Measurements from ENCODE around the gene SH3RF2. TPM values are rescaled to one million over a fixed set of nuclear protein-coding genes. Genes with fewer than 3 reads are reported as not detected.
"Not testable (repeated sequence)": the region's sequence is repeated elsewhere in the genome, so short reads cannot be mapped to it uniquely, and the experiment has no call there.

SH3RF2 gene, protein sequence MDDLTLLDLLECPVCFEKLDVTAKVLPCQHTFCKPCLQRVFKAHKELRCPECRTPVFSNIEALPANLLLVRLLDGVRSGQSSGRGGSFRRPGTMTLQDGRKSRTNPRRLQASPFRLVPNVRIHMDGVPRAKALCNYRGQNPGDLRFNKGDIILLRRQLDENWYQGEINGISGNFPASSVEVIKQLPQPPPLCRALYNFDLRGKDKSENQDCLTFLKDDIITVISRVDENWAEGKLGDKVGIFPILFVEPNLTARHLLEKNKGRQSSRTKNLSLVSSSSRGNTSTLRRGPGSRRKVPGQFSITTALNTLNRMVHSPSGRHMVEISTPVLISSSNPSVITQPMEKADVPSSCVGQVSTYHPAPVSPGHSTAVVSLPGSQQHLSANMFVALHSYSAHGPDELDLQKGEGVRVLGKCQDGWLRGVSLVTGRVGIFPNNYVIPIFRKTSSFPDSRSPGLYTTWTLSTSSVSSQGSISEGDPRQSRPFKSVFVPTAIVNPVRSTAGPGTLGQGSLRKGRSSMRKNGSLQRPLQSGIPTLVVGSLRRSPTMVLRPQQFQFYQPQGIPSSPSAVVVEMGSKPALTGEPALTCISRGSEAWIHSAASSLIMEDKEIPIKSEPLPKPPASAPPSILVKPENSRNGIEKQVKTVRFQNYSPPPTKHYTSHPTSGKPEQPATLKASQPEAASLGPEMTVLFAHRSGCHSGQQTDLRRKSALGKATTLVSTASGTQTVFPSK
- polyA plus RNA-seq: not detected

- Mint-ChIP-seq H3K27ac (peak within 1 kb of the TSS in 2 of 6 donors; percentile 70 to 76), H3K4me3 (peak within 1 kb of the TSS in 1 of 5 donors; percentile 83), H3K9me3 (peaks cover 0 to 6% (median 0%) of the 10 kb centered on the region in 6 donors), H3K36me3 (no peaks in the 10 kb centered on the region), H3K27me3 (ENCODE audit: low read depth in 3 of 3) (peaks cover 0 to 3% (median 3%) of the 10 kb centered on the region in 3 donors), H3K4me1 (no peaks in the 10 kb centered on the region)
- peak in 1 of 3 donors; percentile 29 for DNase-seq
Measured at GRCh38 chr5:145936401-145937131, at the start of gene SH3RF2. Gene SH3RF2 (plus strand): TSS chr5:145936578. CDS start chr5:145937929, 1,351 bp downstream.

GRCh38 chr5:145887217-145887616 is 49.2 kb upstream of the SH3RF2 start:
- DNase-seq: no peak
- Mint-ChIP-seq H3K9me3 (peaks cover 0 to 15% (median 5%) of the 10 kb centered on the region in 6 donors), H3K27ac (no peak overlapping the region), H3K36me3 (peaks cover 0 to 4% (median 4%) of the 10 kb centered on the region in 3 donors), H3K4me1 (no peaks in the 10 kb centered on the region), H3K4me3 (no peak overlapping the region), H3K27me3 (ENCODE audit: low read depth in 3 of 3) (peaks cover 0 to 1% (median under 1%) of the 10 kb centered on the region in 3 donors)

DNA sequence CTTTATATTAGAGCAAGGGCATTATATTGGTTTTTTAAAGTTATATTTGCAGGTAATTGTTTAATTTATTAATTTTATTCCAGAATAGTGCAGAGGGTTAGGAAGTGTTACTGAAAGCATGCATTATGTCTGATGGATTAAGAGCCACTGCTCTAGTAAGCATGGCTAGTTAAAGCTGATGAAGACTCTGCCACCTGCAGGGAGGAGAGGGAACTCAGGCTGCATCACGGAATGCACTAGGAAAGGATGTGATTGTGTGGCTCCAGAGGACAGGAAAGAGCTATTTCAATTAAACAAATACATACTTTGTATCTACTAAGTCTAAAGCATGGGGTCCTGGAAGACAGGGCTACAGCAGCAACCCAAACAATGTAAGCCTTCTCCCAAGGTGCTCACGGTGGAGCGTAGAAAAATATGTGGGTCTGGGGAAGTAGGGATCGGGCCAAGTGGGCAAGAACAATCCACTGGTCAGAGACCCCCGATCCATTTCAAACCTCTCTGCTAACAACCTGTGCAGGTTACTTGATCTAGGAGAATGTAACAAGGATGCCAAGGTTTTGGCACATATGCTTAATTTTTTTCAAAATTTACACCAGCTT is 48.3 kb upstream of the SH3RF2 start:
- Mint-ChIP-seq H3K27me3 (ENCODE audit: low read depth in 3 of 3) (no peaks in the 10 kb centered on the region), H3K36me3 (peaks cover 0 to 4% (median 4%) of the 10 kb centered on the region in 3 donors), H3K27ac (no peak overlapping the region), H3K4me3 (no peak overlapping the region), H3K4me1 (no peaks in the 10 kb centered on the region), H3K9me3 (peaks cover 0 to 15% (median 4%) of the 10 kb centered on the region in 6 donors)
- no peak for DNase-seq

GRCh38 chr5:145889611-145890010 is 46.8 kb upstream of the SH3RF2 start:
- Mint-ChIP-seq H3K9me3 (peaks cover 3 to 15% (median 5%) of the 10 kb centered on the region in 6 donors), H3K4me3 (no peak overlapping the region), H3K4me1 (no peaks in the 10 kb centered on the region), H3K27ac (no peak overlapping the region), H3K36me3 (peaks cover 0 to 4% (median 4%) of the 10 kb centered on the region in 3 donors), H3K27me3 (ENCODE audit: low read depth in 3 of 3) (no peaks in the 10 kb centered on the region)
- no peak for DNase-seq

DNA sequence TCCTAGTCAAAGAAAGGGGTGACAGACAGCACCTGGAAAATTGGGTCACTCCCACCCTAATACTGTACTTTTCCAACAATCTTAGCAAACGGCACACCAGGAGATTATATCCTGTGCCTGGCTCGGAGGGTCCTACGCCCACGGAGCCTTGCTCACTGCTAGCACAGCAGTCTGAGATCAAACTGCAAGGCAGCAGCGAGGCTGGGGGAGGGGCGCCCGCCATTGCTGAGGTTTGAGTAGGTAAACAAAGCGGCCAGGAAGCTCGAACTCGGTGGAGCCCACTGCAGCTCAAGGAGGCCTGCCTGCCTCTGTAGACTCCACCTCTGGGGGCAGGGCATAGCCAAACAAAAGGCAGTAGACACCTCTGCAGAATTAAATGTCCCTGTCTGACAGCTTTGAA is 45.0 kb upstream of the SH3RF2 start:
- H3K36me3 Mint-ChIP-seq; H3K27ac Mint-ChIP-seq; DNase-seq; H3K4me1 Mint-ChIP-seq; H3K27me3 Mint-ChIP-seq (ENCODE audit: low read depth in 3 of 3); H3K4me3 Mint-ChIP-seq: not testable (repeated sequence)
- peaks cover 3 to 20% (median 9%) of the 10 kb centered on the region in 6 donors for H3K9me3 Mint-ChIP-seq

DNA sequence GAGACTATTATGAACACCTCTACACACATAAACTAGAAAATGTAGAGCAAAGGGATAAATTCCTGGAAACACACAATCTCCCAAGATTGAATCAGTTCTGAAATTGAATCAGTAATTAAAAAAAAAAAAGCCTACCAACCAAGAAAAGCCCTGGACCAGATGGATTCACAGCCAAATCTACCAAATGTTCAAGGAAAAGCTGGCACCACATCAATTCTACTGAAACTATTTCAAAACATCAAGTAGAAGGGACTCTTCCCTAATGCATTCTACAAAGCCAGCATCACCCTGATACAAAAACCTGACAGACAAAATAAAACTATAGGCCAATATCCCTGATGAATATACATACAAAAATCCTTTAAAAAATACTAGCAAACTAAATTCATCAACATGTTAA is 38.2 kb upstream of the SH3RF2 start:
- peaks cover 0 to 9% (median 5%) of the 10 kb centered on the region in 6 donors for H3K9me3 Mint-ChIP-seq
- H3K4me1 Mint-ChIP-seq: no peaks in the 10 kb centered on the region
- no peak overlapping the region for H3K27ac Mint-ChIP-seq
- peaks cover 0 to 2% (median 2%) of the 10 kb centered on the region in 3 donors for H3K27me3 Mint-ChIP-seq (ENCODE audit: low read depth in 3 of 3)
- no peak for DNase-seq
- no peak overlapping the region for H3K4me3 Mint-ChIP-seq
- H3K36me3 Mint-ChIP-seq: no peaks in the 10 kb centered on the region

DNA sequence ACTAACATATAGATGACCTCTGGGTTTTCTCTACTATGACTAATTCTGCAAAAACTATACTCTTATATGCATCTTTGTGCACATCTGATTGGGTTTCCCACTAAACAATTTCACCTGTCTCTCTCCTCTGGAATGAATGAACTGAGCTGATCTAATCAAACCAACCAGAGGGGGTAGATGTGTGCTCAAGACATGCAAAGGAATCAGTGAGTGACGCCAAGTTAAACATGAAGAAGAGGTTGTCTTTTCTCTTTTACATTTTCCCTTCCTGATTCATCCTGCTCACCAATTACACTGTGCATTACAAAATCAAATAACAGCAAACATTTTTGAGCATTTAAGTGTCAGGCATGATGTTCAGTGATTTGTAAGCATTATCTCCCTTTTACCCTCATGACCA is 34.0 kb upstream of the SH3RF2 start:
- Mint-ChIP-seq H3K4me3 (no peak overlapping the region), H3K36me3 (no peaks in the 10 kb centered on the region), H3K27ac (no peak overlapping the region), H3K4me1 (no peaks in the 10 kb centered on the region), H3K9me3 (peaks cover 0 to 4% (median 0%) of the 10 kb centered on the region in 6 donors), H3K27me3 (ENCODE audit: low read depth in 3 of 3) (peaks cover 0 to 2% (median 2%) of the 10 kb centered on the region in 3 donors)
- DNase-seq: no peak

DNA sequence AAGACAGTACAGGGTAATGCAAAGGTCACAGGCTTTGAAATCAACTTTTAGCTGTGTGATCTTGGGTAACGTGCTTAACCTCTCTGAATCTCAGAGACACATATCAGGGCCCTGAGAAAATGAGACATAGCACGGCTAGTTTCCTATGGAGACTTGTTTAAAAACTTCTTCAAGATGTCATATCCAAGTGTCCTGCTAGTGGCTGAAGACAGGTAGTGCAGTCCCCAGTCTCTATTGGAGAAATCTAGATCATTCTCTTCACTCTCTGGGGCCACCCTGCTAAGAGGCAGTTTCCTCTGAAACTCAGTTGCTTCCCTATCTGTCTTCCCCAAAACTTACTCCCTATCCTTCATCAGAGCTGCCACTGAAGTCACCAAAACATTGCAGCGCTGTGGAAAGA is 33.3 kb upstream of the SH3RF2 start:
- no peak for DNase-seq
- Mint-ChIP-seq H3K27ac (no peak overlapping the region), H3K36me3 (no peaks in the 10 kb centered on the region), H3K27me3 (ENCODE audit: low read depth in 3 of 3) (peaks cover 0 to 2% (median 2%) of the 10 kb centered on the region in 3 donors), H3K4me3 (no peak overlapping the region), H3K4me1 (no peaks in the 10 kb centered on the region), H3K9me3 (peaks cover 0 to 4% (median 0%) of the 10 kb centered on the region in 6 donors)

DNA sequence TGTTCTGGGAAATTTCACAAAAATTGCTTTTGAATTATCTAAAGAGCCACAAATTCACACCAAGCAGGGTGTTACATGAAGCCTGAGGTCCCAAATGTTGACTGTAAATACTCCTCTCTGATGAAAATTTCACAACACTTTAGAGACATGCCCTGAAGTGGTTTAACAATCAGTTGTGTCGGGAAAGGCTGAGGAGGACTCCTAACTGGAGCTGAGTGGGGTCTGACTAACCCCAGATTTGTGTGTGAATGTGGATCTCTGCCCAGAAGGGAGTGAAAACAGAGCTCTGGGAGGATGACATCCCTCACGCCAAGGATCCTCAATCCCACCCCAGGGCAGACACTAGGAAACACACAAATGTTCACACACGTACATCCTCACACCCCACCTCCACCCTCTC is 32.5 kb upstream of the SH3RF2 start:
- Mint-ChIP-seq H3K27ac (no peak overlapping the region), H3K4me3 (no peak overlapping the region), H3K9me3 (peaks cover 0 to 3% (median 0%) of the 10 kb centered on the region in 6 donors), H3K4me1 (no peaks in the 10 kb centered on the region), H3K27me3 (ENCODE audit: low read depth in 3 of 3) (peaks cover 0 to 2% (median 2%) of the 10 kb centered on the region in 3 donors), H3K36me3 (no peaks in the 10 kb centered on the region)
- no peak for DNase-seq

GRCh38 chr5:145904743-145905142 is 31.6 kb upstream of the SH3RF2 start:
- Mint-ChIP-seq H3K4me1 (no peaks in the 10 kb centered on the region), H3K9me3 (no peaks in the 10 kb centered on the region), H3K36me3 (no peaks in the 10 kb centered on the region), H3K27me3 (ENCODE audit: low read depth in 3 of 3) (peaks cover 0 to 2% (median 2%) of the 10 kb centered on the region in 3 donors), H3K4me3 (no peak overlapping the region), H3K27ac (no peak overlapping the region)
- DNase-seq: no peak

DNA sequence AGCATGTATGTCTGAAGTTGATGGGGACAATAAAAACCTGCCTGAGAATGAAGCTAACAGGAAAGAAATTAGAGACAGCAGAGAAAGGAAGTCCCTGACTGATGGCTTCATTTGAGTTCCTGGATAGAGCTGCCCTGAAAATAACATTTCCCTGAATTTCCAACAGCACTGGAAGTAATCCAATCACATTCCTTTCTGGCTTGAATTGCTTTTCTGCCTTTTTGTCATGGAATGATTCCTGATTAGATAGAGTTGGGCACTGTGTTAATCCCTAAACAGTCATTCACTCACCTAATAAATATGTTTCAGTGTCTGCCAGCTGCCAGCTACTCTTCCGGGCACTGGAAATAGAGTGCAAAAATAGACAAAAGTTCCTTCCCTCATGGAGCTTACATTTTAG is 30.0 kb upstream of the SH3RF2 start:
- H3K9me3 Mint-ChIP-seq: no peaks in the 10 kb centered on the region
- no peaks in the 10 kb centered on the region for H3K36me3 Mint-ChIP-seq
- H3K27ac Mint-ChIP-seq: no peak overlapping the region

GRCh38 chr5:145908206-145908960 is 28.0 kb upstream of the SH3RF2 start:
- H3K9me3 Mint-ChIP-seq: no peaks in the 10 kb centered on the region
- DNase-seq: no peak
- no peak overlapping the region for H3K27ac Mint-ChIP-seq
- H3K4me3 Mint-ChIP-seq: no peak overlapping the region
- H3K4me1 Mint-ChIP-seq: no peaks in the 10 kb centered on the region
- H3K36me3 Mint-ChIP-seq: no peaks in the 10 kb centered on the region
- H3K27me3 Mint-ChIP-seq (ENCODE audit: low read depth in 3 of 3): no peaks in the 10 kb centered on the region

More for the DNA sequence above, 30.0 kb upstream of the SH3RF2 start:
- Mint-ChIP-seq H3K4me1 (no peaks in the 10 kb centered on the region), H3K4me3 (no peak overlapping the region), H3K27me3 (ENCODE audit: low read depth in 3 of 3) (peaks cover 0 to 2% (median 0%) of the 10 kb centered on the region in 3 donors)
- no peak for DNase-seq

DNA sequence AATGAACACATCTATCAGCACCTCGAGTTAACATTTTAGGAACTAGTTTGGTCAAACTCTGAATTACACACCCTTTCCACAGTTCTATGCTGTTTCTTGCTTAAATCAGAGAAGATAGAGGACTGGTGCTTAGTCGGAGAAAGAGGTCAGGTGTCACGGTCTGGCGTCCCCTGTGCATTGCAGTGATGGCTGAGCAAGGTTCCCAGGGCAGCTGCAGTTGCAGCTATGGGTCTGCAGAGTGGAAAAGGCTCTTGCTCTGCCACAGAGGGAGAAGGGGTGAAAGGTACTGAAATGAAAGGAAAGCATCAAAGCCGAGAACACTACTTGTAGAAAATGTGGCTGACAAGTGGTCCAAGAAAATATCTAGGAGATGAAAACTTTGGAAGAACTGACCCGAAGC is 25.2 kb upstream of the SH3RF2 start:
- Mint-ChIP-seq H3K4me3 (no peak overlapping the region), H3K36me3 (no peaks in the 10 kb centered on the region), H3K27me3 (ENCODE audit: low read depth in 3 of 3) (no peaks in the 10 kb centered on the region), H3K4me1 (no peaks in the 10 kb centered on the region), H3K9me3 (no peaks in the 10 kb centered on the region), H3K27ac (peak overlapping the region in 1 of 6 donors; percentile 62)
- no peak for DNase-seq

All from immature natural killer cell (primary cell).